Ureter (tissue), 1 donor: ENCODE results near the gene ZBBX. TPM values are rescaled to one million over a fixed set of nuclear protein-coding genes. Genes with fewer than 3 reads are reported as not detected.
"Not testable (repeated sequence)": the region's sequence is repeated elsewhere in the genome, so short reads cannot be mapped to it uniquely, and the experiment has no call there.

ENCODE experiments used
- DNase-seq: peaks from one replicate; pipeline ENCODE4 v3.0.0-alpha.2; 2020; ENCODE audit warnings: low spot score
- total RNA-seq: library from RNA; stranded (reverse); gene quantifications from one replicate; pipeline ENCODE4 v1.2.4, GENCODE V29; 2023
- donor health status: DM: yes; HTN: yes; CAD: no.

The ZBBX gene, protein sequence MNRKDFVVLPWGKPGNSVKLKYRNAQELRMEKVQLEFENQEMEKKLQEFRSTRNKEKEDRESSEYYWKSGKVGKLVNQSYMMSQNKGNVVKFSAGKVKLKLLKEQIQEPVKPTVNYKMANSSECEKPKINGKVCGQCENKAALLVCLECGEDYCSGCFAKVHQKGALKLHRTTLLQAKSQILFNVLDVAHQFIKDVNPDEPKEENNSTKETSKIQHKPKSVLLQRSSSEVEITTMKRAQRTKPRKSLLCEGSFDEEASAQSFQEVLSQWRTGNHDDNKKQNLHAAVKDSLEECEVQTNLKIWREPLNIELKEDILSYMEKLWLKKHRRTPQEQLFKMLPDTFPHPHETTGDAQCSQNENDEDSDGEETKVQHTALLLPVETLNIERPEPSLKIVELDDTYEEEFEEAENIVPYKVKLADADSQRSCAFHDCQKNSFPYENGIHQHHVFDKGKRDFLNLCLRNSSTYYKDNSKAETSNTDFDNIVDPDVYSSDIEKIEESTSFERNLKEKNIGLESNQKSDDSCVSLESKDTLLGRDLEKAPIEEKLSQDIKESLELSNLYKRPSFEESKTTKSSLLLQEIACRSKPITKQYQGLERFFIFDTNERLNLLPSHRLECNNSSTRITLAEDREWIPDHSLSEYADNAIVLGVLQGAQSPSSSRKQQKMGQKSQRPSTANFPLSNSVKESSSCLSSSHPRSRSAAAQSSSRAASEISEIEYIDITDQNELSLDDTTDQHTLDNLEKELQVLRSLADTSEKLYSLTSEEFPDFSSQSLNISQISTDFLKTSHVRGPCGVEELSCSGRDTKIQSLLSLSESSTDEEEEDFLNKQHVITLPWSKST
- 0.52 TPM for total RNA-seq

DNA sequence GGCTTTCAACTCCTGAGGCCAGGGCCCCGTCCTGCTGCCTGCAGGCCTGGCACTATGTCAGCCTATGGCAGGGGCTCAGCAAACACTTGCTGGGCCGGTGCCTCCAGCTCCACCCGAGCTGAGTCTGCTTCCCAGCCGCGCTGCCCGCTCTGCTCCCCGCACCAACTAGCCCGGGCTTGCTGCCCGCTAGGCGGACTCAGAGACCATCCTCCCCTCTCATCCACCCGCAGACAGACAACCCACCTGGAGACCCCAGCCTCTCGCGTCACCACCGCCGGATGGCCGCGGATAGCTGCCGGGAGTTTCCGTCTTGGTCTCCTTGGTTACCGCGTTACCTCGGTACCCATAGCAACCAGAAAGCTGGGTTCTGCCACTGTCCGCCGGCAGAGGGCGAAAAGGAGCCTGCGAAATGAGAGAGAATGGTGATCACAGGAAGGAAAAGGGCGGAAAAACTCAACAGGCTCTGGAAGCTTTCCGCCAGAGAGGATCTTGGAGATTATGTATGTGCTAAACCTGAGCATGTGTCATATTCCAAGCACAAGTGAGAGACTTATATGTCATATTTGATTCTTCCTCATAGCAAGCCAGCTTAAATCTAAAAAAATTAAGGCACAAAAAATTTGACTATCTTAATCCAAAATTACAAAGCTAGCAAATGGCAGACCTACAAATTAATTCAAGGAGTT lies at the start of gene ZBBX:
ZBBX (minus strand) TSS at position 294 of the 686 bp plus-strand sequence. CDS start 7,396 bp downstream, outside the sequence.
- DNase-seq, result peak; percentile 86

DNA sequence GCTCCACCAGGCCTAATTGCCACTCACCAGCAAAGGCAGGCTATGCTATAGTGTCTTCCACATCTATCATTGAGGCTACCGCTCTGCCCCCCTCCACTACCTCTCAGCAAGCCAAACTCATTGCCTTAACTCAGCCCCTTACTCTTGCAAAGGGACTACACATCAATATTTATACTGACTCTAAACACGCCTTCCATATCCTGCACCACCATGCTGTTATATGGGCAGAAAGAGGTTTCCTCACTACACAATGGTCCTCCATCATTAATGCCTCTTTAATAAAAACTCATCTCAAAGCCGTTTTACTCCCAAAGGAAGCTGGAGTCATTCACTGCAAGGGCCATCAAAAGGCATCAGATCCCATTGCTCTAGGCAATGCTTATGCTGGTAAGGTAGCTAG lies 46.9 kb upstream of the ZBBX start:
- not testable (repeated sequence) for DNase-seq

DNA sequence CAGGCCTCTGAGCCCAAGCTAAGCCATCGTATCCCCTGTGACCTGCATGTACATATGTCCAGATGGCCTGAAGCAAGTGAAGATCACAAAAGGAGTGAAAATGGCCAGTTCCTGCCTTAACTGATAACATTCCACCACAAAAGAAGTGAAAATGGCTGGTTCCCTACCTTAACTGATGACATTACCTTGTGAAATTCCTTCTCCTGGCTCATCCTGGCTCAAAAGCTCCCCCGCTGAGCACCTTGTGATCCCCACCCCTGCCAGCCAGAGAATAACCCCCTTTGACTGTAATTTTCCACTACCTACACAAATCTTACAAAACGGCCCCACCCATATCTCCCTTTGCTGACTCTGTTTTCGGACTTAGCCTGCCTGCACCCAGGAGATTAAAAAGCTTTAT lies 42.3 kb upstream of the ZBBX start:
- DNase-seq, result not testable (repeated sequence)

DNA sequence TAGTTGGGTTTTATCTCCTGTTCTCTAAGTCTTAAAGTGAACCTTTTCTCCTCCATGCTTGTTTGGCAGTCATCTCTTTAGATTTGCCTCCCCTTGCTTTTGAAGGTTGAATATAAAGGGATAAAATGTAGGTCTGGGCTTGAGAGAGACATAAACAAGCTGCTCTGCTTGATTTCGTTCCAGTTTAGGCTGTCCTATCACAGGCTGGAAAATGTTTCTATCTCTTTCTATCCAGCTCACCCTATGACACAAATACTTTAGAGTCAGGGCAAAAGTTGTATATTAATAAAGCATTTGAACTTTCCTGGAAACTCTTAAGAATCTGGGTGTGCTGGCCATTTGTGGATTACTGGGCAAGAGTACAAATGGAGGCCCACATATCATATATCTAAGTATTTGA lies 29.5 kb upstream of the ZBBX start:
- no peak for DNase-seq

DNA sequence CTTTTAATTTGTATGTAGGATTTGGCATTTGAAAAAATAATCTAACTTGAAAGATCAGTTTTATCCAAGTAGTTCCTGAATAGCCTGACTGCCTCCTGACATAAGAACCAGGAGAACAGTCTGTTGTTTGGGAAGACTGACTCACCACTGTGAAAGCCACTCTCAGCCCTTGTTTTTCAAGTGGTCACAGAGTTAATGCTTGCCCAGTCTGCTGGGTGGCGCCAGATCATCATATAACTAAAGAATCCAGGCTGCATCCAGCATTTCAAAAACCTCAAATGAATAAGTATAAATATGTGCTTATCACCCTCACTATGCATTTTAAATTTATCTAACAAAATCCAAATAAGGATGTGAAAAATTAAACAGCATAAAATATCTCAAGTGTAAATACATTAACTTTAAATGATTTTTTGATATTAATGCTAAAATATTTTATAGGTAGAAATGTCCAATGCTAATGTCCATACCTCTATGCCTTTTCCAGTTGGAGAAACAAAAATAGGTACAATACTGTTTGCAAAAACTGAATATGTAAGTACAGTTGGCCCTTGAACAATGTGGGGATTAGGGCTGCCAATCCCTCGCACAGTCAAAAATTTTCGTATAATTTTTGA lies 26.9 kb upstream of the ZBBX start:
- no peak for DNase-seq

DNA sequence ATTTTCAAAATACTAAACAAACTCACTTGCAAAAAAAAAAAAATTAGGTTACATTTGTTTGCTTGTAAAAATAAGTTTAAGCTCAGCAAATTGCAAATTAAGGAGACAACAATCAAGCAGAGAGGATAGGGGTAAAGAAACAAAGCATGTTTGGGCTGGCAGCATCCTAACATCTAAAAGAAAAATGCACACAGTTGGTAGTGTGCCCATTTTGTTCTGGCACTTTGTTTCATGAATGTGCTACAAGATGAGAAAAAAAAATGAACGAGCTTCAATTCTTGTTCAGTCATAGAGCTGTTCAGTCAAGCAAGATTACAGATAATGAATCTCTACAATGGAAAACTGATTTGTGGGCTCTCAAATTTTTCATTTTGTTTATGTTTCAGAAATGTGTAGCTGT lies 17.7 kb upstream of the ZBBX start:
- no peak for DNase-seq

- no peak for DNase-seq
Measured at GRCh38 chr3:167396075-167396474, 16.0 kb upstream of the ZBBX start.

DNA sequence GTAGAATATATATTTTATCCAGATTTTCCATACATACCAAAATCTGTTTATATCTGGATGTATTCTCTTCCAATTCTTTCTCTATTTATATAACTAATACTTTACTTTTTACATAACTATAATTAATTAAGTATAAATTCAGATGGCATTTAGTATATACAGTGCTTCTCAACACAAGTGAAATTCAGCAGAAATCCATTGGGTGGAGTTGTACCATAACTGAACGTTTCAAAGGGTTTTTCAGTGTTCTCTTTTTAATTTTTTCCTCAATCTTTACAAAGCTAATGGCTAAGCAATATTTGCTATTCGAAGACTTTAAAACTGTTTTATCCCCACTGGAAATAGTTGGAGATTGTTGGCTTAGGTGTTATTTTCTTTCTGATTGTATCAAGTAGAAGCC lies 13.9 kb upstream of the ZBBX start:
- no peak for DNase-seq

DNA sequence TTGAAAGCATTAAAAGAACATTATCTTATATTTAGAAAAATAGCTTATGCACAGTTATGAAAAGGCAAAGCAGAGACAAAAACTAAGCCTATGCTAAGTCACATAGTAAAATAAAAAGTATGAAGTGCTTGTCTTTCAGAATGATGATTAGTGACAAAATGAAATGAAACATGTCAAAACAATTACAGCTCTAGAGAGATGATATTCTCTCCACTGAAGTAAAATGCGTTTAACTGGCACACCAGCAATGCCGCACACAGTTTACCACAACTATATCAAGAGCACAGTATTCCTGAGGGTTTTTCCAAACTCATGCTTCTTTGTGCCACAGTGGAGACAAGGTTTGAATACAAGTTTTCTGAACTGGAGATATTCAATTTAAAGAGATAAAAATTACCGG lies 2.1 kb upstream of the ZBBX start:
- DNase-seq, result no peak

- DNase-seq, result no peak
Measured at GRCh38 chr3:167375478-167375877, 4.6 kb downstream of the ZBBX start.

DNA sequence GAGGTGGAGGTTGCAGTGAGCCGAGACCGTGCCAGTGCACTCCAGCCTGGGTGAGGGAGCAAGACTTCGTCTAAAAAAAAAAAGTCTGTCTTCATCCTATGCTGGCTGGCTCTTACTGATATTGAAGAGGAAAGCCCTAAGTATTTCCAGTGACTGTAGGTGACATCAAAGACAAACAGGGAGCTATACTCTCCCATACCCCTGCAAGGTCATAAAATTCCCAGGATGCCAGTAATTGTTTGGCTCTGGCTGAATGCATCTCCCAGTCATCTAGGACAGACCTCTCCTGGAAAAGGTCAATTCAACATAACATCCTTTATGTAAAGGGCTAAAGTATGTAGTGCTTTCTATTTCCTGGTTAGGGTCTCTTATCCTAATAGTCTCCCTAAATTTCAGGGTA lies 8.0 kb downstream of the ZBBX start:
- no peak for DNase-seq

DNA sequence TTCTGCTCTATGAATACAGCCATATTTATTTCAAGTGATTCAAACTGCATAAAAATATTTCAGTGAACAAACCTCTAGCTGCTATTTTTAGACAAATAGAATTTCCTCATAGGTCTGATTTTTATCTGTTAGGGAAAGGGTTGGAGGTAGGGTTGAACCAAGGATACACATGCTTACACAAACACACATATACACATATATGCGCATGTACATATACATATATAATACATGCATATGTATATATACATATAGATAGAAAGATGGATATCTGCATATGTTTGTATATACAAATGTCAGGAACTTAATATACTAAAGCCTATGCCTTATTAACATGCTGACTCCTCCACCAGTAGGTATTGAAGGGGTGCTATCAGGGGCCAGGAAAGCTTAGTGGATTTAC lies 18.1 kb downstream of the ZBBX start:
- DNase-seq, result no peak

GRCh38 chr3:167361306-167361705 lies 18.8 kb downstream of the ZBBX start:
- DNase-seq, result no peak

GRCh38 chr3:167355446-167355845 lies 24.7 kb downstream of the ZBBX start:
- DNase-seq, result no peak

GRCh38 chr3:167354751-167355150 lies 25.3 kb downstream of the ZBBX start:
- no peak for DNase-seq

- DNase-seq, result no peak
Measured at GRCh38 chr3:167350245-167350862, 29.7 kb downstream of the ZBBX start.

DNA sequence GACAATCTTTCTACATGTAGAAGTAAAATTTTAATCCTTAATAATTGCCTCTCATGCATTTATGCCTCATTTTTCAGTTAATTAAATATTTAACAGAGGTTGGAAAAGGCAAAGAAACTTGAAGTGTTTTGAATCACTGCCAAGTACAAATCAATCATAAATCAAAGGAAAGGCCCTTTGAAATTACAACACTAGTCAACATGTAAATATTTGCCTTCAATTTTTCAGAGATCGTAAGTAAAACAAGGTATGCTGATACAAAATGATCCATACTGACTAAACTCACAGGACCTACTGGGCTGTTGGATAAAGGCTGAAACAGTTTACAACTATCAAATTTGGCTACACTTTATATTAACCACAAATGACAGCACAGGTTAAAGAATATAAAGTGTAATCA lies 33.9 kb downstream of the ZBBX start:
- no peak for DNase-seq

DNA sequence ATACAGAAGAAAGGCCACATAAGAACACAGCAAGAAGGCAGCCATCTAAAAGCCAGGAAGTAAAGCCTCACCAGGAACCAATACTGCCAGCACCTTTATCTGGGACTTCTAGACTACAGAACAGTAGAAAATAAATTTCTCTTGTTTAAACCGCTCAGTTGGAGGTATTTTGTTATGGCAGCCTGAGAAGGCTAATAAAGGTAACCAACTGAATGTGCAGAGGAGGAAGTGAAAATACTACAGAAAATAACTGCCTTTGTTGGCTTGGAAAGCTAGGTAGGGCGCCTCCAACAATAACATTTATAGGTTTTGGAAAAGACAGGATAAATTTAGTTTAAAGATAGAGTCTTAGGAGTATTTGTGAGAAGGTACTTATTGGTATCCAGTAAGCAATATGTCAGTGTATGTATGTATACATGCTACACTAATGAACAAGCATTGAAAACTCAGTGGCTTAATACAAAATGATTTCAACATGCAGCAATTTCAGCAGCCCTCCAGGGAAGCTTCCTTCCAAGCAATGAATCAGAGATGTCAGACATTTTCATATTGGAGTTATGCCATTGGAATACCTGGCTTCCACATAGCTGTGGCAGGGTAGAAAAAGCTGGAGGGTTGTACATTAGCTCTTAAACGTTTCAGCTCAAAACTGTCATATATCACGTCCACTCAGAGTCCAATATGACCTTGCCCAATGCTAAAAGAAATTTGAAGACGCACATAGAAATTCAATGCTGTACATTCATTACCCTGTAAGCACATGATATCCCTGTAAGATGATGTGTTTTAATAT lies 48.9 kb downstream of the ZBBX start:
- no peak for DNase-seq

DNA sequence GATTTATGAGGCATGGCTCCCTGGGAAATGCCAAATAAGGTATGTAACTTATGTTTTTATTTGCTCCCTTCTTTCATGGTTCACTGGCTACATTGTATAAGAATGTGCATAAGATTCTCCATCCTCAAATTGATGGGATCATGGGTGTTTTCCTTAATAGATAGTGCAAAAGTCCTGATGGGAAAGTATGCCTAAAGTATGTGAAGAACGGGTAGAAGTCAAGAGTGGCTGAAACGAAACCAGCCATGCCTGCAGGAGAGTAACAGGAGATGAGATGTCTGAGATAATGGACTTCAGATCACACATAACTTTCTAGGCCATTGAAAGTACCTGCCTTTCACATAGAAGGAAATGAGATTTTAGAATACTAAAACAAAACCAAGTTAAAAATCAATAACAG lies 56.5 kb downstream of the ZBBX start:
- no peak for DNase-seq

GRCh38 chr3:167318996-167319615 lies 61.0 kb downstream of the ZBBX start:
- no peak for DNase-seq
